NT2/D1 (cell line): ENCODE measurements around the gene F2RL3.

ENCODE experiments used
- SUZ12 ChIP-seq: IDR thresholded peaks from 2 replicates; pipeline ENCODE4 v1.6.1; 2011; ENCODE audit not compliant: insufficient read length, insufficient read depth; ENCODE audit errors: extremely low read depth
- YY1 ChIP-seq: IDR thresholded peaks from 2 replicates; pipeline ENCODE4 v1.6.1; 2011; ENCODE audit not compliant: insufficient read length, insufficient read depth

DNA sequence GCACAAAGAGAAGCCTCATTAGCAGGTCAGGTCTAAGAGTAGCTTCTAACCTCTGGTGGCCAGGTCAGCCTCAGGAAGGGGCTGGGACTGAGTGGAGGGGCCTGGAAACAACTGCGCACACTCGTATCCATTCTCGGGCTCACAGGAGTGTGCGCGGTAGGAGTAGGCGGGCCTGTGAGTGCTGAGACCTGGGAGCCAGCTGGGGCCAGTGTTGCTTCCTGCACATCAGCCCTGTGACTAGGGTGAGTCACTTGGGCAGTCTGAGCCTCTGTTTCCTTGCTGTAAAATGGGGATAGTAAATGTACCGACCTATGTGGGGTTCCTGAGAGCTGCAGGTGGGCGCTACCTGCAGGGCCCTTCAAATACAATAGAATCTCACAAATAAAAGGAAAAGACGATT lies 32.7 kb upstream of the F2RL3 start:
- TF ChIP-seq YY1 (no peak), SUZ12 (no peak)
